Osteoblast (primary cell): ENCODE measurements around the gene UIMC1. TPM values are rescaled to one million over a fixed set of nuclear protein-coding genes. Genes with fewer than 3 reads are reported as not detected.

Source experiments
- DNase-seq: peaks from one replicate; pipeline ENCODE4 v3.0.0; 2011; ENCODE audit warnings: low spot score, mixed read lengths; ENCODE audit not compliant: insufficient read length; ENCODE audit errors: missing footprints
- H2AFZ ChIP-seq: 2 replicates; pipeline ENCODE4 v1.6.0; 2011; ENCODE audit warnings: mild to moderate bottlenecking, low read length
- H3K27ac ChIP-seq: 2 replicates; pipeline ENCODE4 v1.5.1; 2011; ENCODE audit warnings: mild to moderate bottlenecking, low read depth, low read length, moderate library complexity
- H3K27me3 ChIP-seq: 2 replicates; pipeline ENCODE4 v1.6.0; 2012; ENCODE audit warnings: mild to moderate bottlenecking, control low read depth, inconsistent platforms, low read length, moderate library complexity; ENCODE audit not compliant: insufficient read depth
- H3K36me3 ChIP-seq: 2 replicates; pipeline ENCODE4 v1.5.1; 2011; ENCODE audit warnings: mild to moderate bottlenecking, low read length, control low read depth, moderate library complexity; ENCODE audit not compliant: insufficient read depth
- H3K4me1 ChIP-seq: 2 replicates; pipeline ENCODE4 v1.5.1; 2011; ENCODE audit warnings: mild to moderate bottlenecking, low read length, control low read depth, moderate library complexity; ENCODE audit not compliant: insufficient read depth
- H3K4me2 ChIP-seq: 2 replicates; pipeline ENCODE4 v1.6.0; 2011; ENCODE audit warnings: mild to moderate bottlenecking, low read length; ENCODE audit not compliant: insufficient read depth
- H3K4me3 ChIP-seq: fragments of 200-600 bp; sonication (generic); 3 replicates; pipeline ENCODE4 v1.5.1; 2012; ENCODE audit warnings: mild to moderate bottlenecking, low read length, inconsistent platforms; ENCODE audit not compliant: insufficient read depth
- H3K79me2 ChIP-seq: 2 replicates; pipeline ENCODE4 v1.6.0; 2012; ENCODE audit warnings: mild to moderate bottlenecking, low read length, control low read depth, inconsistent platforms; ENCODE audit not compliant: insufficient read depth
- H3K9me3 ChIP-seq: 2 replicates; pipeline ENCODE4 v1.5.1; 2011; ENCODE audit warnings: low read depth, low read length, control low read depth
- H4K20me1 ChIP-seq: 2 replicates; pipeline ENCODE4 v1.6.0; 2012; ENCODE audit warnings: mild to moderate bottlenecking, low read length, control low read depth; ENCODE audit not compliant: insufficient read depth
- total RNA-seq: library from RNA; depleted of rRNA; stranded (reverse); fragments of >200 nt; gene quantifications from 2 replicates; pipeline ENCODE4 v1.2.3, GENCODE V29; 2012
- TF ChIP-seq, protein P1 (sequence below): IDR thresholded peaks from 2 replicates; pipeline ENCODE4 v1.5.1; 2011; ENCODE audit warnings: mild to moderate bottlenecking, low read depth, low read length, moderate library complexity; ENCODE audit errors: extremely low read depth

UIMC1 gene
- total RNA-seq, 1 donor = 40.9 TPM

DNA sequence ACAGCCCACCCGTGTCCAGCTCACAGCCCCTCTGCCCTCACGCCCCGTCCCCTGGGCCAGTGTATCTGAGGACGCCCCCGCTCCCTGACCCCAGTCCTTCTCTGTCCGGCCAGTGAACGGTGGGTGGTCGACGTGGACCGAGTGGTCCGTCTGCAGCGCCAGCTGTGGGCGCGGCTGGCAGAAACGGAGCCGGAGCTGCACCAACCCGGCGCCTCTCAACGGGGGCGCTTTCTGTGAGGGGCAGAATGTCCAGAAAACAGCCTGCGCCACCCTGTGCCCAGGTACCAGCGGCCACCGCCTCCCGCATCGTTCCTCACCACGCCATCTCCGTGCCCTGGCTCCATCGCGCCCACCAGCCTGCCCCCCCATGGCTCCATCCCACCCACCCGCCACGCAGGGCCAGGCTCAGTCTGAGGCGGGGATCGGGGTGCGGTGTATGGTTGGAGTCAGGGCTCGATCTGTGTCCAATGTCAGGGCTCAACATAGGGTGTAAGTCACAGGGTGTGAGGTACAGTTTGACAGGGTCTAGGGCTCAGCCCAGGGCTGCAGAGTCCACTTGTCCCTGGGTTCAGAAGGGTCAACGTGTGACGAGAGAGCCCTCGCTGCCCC, 137.0 kb downstream of the UIMC1 start:
- H3K9me3 ChIP-seq = no peaks in the 10 kb centered on the region
- no peak overlapping the region for H3K4me2 ChIP-seq
- no peak overlapping the region for H3K4me3 ChIP-seq
- DNase-seq = no peak
- no peak overlapping the region for H2AFZ ChIP-seq
- no peaks in the 10 kb centered on the region for H3K79me2 ChIP-seq
- no peak overlapping the region for H3K27ac ChIP-seq
- peaks cover 38% of the 10 kb centered on the region for H3K27me3 ChIP-seq
- no peaks in the 10 kb centered on the region for H4K20me1 ChIP-seq
- TF ChIP-seq, protein P1, sequence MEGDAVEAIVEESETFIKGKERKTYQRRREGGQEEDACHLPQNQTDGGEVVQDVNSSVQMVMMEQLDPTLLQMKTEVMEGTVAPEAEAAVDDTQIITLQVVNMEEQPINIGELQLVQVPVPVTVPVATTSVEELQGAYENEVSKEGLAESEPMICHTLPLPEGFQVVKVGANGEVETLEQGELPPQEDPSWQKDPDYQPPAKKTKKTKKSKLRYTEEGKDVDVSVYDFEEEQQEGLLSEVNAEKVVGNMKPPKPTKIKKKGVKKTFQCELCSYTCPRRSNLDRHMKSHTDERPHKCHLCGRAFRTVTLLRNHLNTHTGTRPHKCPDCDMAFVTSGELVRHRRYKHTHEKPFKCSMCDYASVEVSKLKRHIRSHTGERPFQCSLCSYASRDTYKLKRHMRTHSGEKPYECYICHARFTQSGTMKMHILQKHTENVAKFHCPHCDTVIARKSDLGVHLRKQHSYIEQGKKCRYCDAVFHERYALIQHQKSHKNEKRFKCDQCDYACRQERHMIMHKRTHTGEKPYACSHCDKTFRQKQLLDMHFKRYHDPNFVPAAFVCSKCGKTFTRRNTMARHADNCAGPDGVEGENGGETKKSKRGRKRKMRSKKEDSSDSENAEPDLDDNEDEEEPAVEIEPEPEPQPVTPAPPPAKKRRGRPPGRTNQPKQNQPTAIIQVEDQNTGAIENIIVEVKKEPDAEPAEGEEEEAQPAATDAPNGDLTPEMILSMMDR = no peak
- H3K4me1 ChIP-seq = no peaks in the 10 kb centered on the region
- H3K36me3 ChIP-seq = no peaks in the 10 kb centered on the region

DNA sequence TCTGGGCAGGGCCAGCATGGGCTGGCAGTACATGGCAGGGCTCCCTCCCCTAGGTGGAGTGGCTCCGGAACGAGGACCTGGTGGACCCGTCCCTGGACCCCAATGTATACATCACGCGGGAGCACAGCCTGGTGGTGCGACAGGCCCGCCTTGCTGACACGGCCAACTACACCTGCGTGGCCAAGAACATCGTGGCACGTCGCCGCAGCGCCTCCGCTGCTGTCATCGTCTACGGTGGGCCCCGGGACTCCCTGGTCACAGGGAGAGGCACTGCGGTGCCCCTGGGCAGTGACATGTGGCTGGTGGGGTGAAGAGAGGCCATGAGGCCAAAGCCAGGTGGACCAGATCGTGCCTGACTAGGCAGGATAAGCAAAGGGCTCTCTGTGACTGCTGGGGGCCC, 137.8 kb downstream of the UIMC1 start:
- no peak overlapping the region for H2AFZ ChIP-seq
- no peaks in the 10 kb centered on the region for H3K36me3 ChIP-seq
- H3K79me2 ChIP-seq = no peaks in the 10 kb centered on the region
- H3K4me2 ChIP-seq = no peak overlapping the region
- TF ChIP-seq, protein P1 = no peak
- H3K27me3 ChIP-seq = peaks cover 41% of the 10 kb centered on the region
- H3K4me3 ChIP-seq = no peak overlapping the region
- no peaks in the 10 kb centered on the region for H4K20me1 ChIP-seq
- no peak overlapping the region for H3K27ac ChIP-seq
- no peaks in the 10 kb centered on the region for H3K4me1 ChIP-seq
- no peak for DNase-seq
- H3K9me3 ChIP-seq = no peaks in the 10 kb centered on the region

GRCh38 chr5:176868126-176868525, 138.5 kb downstream of the UIMC1 start:
- peaks cover 37% of the 10 kb centered on the region for H3K27me3 ChIP-seq
- no peak overlapping the region for H2AFZ ChIP-seq
- no peak overlapping the region for H3K27ac ChIP-seq
- H3K4me3 ChIP-seq = no peak overlapping the region
- TF ChIP-seq, protein P1 = no peak
- no peaks in the 10 kb centered on the region for H4K20me1 ChIP-seq
- no peaks in the 10 kb centered on the region for H3K79me2 ChIP-seq
- H3K9me3 ChIP-seq = no peaks in the 10 kb centered on the region
- no peaks in the 10 kb centered on the region for H3K4me1 ChIP-seq
- no peaks in the 10 kb centered on the region for H3K36me3 ChIP-seq
- DNase-seq = no peak
- H3K4me2 ChIP-seq = no peak overlapping the region

- Histone ChIP-seq H3K79me2 (no peaks in the 10 kb centered on the region), H3K27me3 (peaks cover 37% of the 10 kb centered on the region)
These were observed 139.8 kb downstream of the UIMC1 start for GRCh38 chr5:176866707-176867310.

More at GRCh38 chr5:176866707-176867310, 139.8 kb downstream of the UIMC1 start:
- Histone ChIP-seq H3K36me3 (no peaks in the 10 kb centered on the region), H3K9me3 (no peaks in the 10 kb centered on the region), H3K27ac (no peak overlapping the region), H3K4me1 (no peaks in the 10 kb centered on the region), H4K20me1 (no peaks in the 10 kb centered on the region), H3K4me2 (no peak overlapping the region), H3K4me3 (no peak overlapping the region), H2AFZ (no peak overlapping the region)
- DNase-seq = no peak
- TF ChIP-seq, protein P1 = no peak
